Large intestine (tissue), 3 donors: Measurements from ENCODE around the gene GRIN2A. TPM values are rescaled to one million over a fixed set of nuclear protein-coding genes. Genes with fewer than 3 reads are reported as not detected.

Experiments used
- DNase-seq, 2 donors: peaks; one replicate each; pipeline versions ENCODE4 v3.0.0 to v3.0.0-alpha.2; 2013
- H3K27ac ChIP-seq: one replicate; pipeline ENCODE4 v1.5.1; 2013; ENCODE audit warnings: low read length
- H3K27me3 ChIP-seq: 2 replicates; pipeline ENCODE4 v1.6.1; 2013; ENCODE audit warnings: low read length; ENCODE audit not compliant: control insufficient read depth, insufficient read depth
- H3K36me3 ChIP-seq: 2 replicates; pipeline ENCODE4 v1.6.1; 2013; ENCODE audit warnings: low read length; ENCODE audit not compliant: control insufficient read depth, insufficient read depth
- H3K4me1 ChIP-seq: one replicate; pipeline ENCODE4 v1.6.1; 2013; ENCODE audit warnings: low read length; ENCODE audit not compliant: control insufficient read depth, insufficient read depth
- H3K4me3 ChIP-seq: one replicate; pipeline ENCODE4 v1.5.1; 2013; ENCODE audit warnings: low read length
- H3K9me3 ChIP-seq: one replicate; pipeline ENCODE4 v1.6.1; 2013; ENCODE audit warnings: mild to moderate bottlenecking, low read depth, low read length, moderate library complexity; ENCODE audit not compliant: control insufficient read depth
- WGBS: methylation state at CpG from one replicate; pipeline ENCODE4 v1.1.5; 2013; ENCODE audit warnings: low lambda C conversion rate; ENCODE audit not compliant: insufficient coverage; 5-methylcytosine and 5-hydroxymethylcytosine counted together
- polyA plus RNA-seq: library from polyadenylated mRNA; unstranded; fragments of 120-200 nt; gene quantifications from one replicate; pipeline ENCODE4 v1.2.1, GENCODE V29; 2013

The GRIN2A gene
- polyA plus RNA-seq, 1 donor, result 0.10 TPM

DNA sequence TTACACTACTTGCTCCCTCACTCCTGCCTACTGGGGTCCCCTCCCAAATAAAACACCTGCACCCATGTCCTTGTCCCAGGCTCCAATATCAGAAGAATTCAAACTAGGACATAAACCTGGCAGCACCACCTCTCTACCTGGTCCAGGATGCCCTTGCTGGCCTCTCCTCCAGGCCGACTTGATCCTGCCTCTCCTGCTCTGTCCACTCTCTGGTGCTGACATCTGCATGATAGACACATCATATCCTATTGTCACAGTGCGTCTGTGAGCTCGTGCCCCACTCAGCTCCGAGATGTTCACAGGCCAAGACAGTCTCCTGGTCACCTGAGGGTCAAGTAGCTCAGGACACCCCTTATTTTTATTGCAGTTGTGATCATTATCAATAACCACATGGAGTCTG, 31.5 kb upstream of the GRIN2A start:
- WGBS, result no CpG with 5 or more reads among the region's 4 CpGs

GRCh38 chr16:10210944-10211343, 28.7 kb upstream of the GRIN2A start:
- Histone ChIP-seq H3K4me1 (no peaks in the 10 kb centered on the region), H3K4me3 (no peak overlapping the region), H3K27me3 (no peaks in the 10 kb centered on the region), H3K9me3 (no peaks in the 10 kb centered on the region), H3K36me3 (no peaks in the 10 kb centered on the region), H3K27ac (no peak overlapping the region)
- DNase-seq, result no peak
- WGBS, result no CpG with 5 or more reads among the region's 6 CpGs

More for the DNA sequence above, 31.5 kb upstream of the GRIN2A start:
- H3K27me3 ChIP-seq, result no peaks in the 10 kb centered on the region
- H3K9me3 ChIP-seq, result no peaks in the 10 kb centered on the region
- no peak overlapping the region for H3K27ac ChIP-seq
- DNase-seq, result no peak
- no peaks in the 10 kb centered on the region for H3K36me3 ChIP-seq
- no peak overlapping the region for H3K4me3 ChIP-seq
- H3K4me1 ChIP-seq, result no peaks in the 10 kb centered on the region

GRCh38 chr16:10206865-10207264, 24.6 kb upstream of the GRIN2A start:
- no peak overlapping the region for H3K4me3 ChIP-seq
- H3K27me3 ChIP-seq, result no peaks in the 10 kb centered on the region
- no peak overlapping the region for H3K27ac ChIP-seq
- H3K9me3 ChIP-seq, result no peaks in the 10 kb centered on the region
- no peaks in the 10 kb centered on the region for H3K36me3 ChIP-seq
- no peak for DNase-seq
- H3K4me1 ChIP-seq, result no peaks in the 10 kb centered on the region
- WGBS, result no CpG with 5 or more reads among the region's 3 CpGs

DNA sequence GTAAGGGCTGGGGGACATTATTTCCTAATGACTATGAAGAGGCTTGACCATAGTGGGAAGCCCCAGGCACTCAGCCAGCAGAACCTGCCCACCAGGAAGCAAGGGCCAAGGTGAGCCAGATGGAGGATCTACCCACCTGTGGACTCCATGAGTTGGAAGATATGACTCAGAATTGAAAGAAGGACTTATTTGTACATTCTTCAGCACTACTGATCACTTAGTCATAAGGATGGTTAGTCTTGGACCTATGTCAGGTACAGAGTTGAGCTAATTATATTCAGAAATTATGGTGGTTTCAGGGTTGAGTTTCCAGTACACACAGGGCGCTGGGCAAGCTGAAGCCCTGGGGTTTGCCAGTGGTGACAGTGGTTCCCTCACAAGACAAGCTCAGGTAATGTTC, 24.0 kb upstream of the GRIN2A start:
- WGBS, result no CpG with 5 or more reads among the region's 1 CpG
- H3K27ac ChIP-seq, result no peak overlapping the region
- H3K4me3 ChIP-seq, result no peak overlapping the region
- no peak for DNase-seq
- H3K4me1 ChIP-seq, result no peaks in the 10 kb centered on the region
- no peaks in the 10 kb centered on the region for H3K36me3 ChIP-seq
- no peaks in the 10 kb centered on the region for H3K9me3 ChIP-seq
- H3K27me3 ChIP-seq, result no peaks in the 10 kb centered on the region

DNA sequence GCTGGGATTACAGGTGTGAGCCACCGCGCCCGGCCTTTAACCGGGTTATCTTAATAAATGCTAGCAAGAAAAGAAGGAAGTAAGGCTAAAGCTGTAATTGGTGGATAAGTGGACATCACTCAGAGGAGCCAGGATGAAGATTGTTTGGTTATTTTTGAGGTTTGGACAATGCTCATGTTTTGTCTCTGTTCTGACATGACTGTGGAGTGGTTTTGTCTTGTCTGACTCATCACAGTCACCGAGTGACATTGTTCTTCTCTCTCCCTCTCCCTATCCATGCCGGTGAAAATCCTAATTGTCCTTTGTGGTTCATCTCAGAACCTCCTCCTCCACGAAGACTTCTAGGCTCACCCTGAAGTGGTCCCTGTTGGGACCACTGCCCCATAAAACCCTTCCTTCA, 23.5 kb upstream of the GRIN2A start:
- H3K27me3 ChIP-seq, result no peaks in the 10 kb centered on the region
- H3K27ac ChIP-seq, result no peak overlapping the region
- H3K4me3 ChIP-seq, result no peak overlapping the region
- WGBS, result 93% methylated on average over 3 of the region's 7 CpGs
- no peak for DNase-seq
- no peaks in the 10 kb centered on the region for H3K9me3 ChIP-seq
- no peaks in the 10 kb centered on the region for H3K36me3 ChIP-seq
- H3K4me1 ChIP-seq, result no peaks in the 10 kb centered on the region

DNA sequence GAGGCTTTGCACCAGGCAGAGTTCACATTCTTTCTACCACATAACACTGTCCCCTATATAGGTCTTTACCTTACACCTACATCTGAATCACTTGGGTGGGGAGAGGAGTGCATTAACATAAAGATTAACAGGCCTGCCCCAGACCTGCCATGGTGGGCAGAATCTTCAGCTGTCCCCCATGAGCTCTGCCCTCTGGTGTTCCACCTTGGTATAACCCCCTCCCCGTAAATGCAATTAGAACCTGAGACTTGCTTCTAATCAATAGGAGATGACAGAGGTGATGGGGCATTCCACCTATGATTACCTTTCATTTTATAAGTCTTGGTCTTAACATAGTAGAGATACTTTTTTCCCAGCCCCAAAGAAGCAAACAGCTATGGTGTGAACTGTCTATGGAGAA, 20.4 kb upstream of the GRIN2A start:
- no CpG with 5 or more reads among the region's 1 CpG for WGBS
- no peak overlapping the region for H3K4me3 ChIP-seq
- no peaks in the 10 kb centered on the region for H3K9me3 ChIP-seq
- no peak overlapping the region for H3K27ac ChIP-seq
- DNase-seq, result no peak
- no peaks in the 10 kb centered on the region for H3K27me3 ChIP-seq
- no peaks in the 10 kb centered on the region for H3K36me3 ChIP-seq
- no peaks in the 10 kb centered on the region for H3K4me1 ChIP-seq

GRCh38 chr16:10200637-10201586, 18.7 kb upstream of the GRIN2A start:
- Histone ChIP-seq H3K27me3 (no peaks in the 10 kb centered on the region), H3K4me3 (no peak overlapping the region), H3K4me1 (no peaks in the 10 kb centered on the region), H3K9me3 (no peaks in the 10 kb centered on the region), H3K27ac (no peak overlapping the region), H3K36me3 (no peaks in the 10 kb centered on the region)
- DNase-seq, result no peak
- WGBS, result 92% methylated on average over 2 of the region's 9 CpGs

DNA sequence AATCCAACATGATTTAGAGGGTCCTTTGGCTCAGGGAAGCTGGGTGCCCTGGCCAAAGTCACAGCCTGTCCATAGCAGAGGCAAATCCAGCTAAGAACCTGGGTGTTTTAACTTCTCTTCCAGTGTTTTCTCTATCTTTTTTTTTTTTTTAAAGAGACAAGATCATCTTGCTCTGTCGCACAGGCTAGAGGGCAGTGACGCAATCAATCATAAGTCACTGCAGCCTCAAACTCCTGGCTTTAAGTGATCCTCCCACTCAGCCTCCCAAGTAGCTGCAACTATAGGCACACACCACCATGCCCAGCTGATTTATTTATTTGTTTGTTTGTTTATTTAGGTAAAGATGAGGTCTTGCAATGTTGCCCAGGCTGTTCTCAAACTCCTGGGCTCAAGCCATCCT, 14.8 kb upstream of the GRIN2A start:
- WGBS, result no CpG with 5 or more reads among the region's 2 CpGs
- H3K27me3 ChIP-seq, result no peaks in the 10 kb centered on the region
- no peaks in the 10 kb centered on the region for H3K36me3 ChIP-seq
- no peak overlapping the region for H3K27ac ChIP-seq
- H3K9me3 ChIP-seq, result no peaks in the 10 kb centered on the region
- H3K4me1 ChIP-seq, result no peaks in the 10 kb centered on the region
- H3K4me3 ChIP-seq, result no peak overlapping the region
- DNase-seq, result no peak

DNA sequence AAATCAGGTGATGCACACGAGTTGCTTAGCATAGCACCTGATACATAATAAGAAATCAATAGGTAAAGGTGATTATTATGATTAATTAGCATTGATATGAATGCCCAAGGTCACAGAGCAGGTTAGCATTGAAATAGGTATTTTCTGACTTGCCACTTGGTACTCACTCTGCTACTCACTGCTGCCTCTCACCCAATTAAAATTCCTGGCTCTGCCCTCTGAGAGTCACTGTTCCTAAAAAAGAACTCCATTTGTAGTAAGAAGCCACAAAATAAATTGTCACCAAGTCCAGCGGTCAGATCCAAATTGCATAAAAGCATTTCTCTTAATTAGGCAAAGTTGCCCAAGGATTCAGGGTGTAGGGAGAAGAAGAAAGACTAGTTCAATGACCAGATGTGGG, 8.9 kb upstream of the GRIN2A start:
- Histone ChIP-seq H3K27me3 (no peaks in the 10 kb centered on the region), H3K9me3 (no peaks in the 10 kb centered on the region), H3K27ac (no peak overlapping the region), H3K36me3 (no peaks in the 10 kb centered on the region), H3K4me1 (no peaks in the 10 kb centered on the region), H3K4me3 (no peak overlapping the region)
- no peak for DNase-seq
- WGBS, result 86% methylated on average over 1 of the region's 2 CpGs

GRCh38 chr16:10189861-10190390, 7.7 kb upstream of the GRIN2A start:
- DNase-seq, result no peak
- H3K4me1 ChIP-seq, result no peaks in the 10 kb centered on the region
- WGBS, result no CpG with 5 or more reads among the region's 9 CpGs
- H3K4me3 ChIP-seq, result no peak overlapping the region
- H3K27ac ChIP-seq, result no peak overlapping the region
- peaks cover 9% of the 10 kb centered on the region for H3K27me3 ChIP-seq
- H3K36me3 ChIP-seq, result no peaks in the 10 kb centered on the region
- no peaks in the 10 kb centered on the region for H3K9me3 ChIP-seq

DNA sequence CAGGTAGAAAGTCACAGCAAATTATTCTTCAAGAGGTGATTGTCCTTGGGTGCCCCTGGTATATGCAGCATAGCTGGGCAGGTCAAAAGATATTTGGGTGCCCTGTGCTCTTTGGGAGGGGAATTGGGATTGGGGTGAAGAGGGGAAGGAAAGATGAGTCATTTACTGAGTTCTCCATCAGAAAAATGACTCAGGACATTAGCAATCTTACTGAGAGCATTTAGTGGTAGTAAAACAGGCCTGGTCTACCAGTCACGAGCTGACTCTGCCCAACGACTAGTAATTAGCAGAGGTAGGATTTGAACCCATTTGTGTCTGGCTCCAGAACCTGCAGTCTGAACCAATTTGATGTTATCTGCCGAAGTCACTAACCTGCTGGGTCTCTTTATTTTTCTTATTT, 6.0 kb upstream of the GRIN2A start:
- Histone ChIP-seq H3K4me3 (no peak overlapping the region), H3K4me1 (no peaks in the 10 kb centered on the region), H3K9me3 (no peaks in the 10 kb centered on the region), H3K27me3 (peaks cover 25% of the 10 kb centered on the region), H3K27ac (no peak overlapping the region), H3K36me3 (no peaks in the 10 kb centered on the region)
- DNase-seq, result no peak
- WGBS, result 33% methylated on average over 2 of the region's 3 CpGs
